Measurements from ENCODE around the gene IL16.
A peak's percentile ranks its signal among the peaks of the same experiment; 100 is the strongest.

Gene IL16

GRCh38 chr15:81273855-81274254, 77.2 kb downstream of the IL16 start:
- DNase-seq = no peak

- DNase-seq = no peak
Measured at GRCh38 chr15:81274255-81274654, 77.6 kb downstream of the IL16 start.

- peak in 43 of 51 donors; percentile 4 to 82 (median 45) for DNase-seq
Measured at GRCh38 chr15:81274931-81275707, 78.4 kb downstream of the IL16 start.

GRCh38 chr15:81275711-81276392, 79.2 kb downstream of the IL16 start:
- no peak for DNase-seq

GRCh38 chr15:81276967-81277366, 80.3 kb downstream of the IL16 start:
- no peak for DNase-seq

- no peak for DNase-seq
Measured at GRCh38 chr15:81277851-81278250, 81.2 kb downstream of the IL16 start.

GRCh38 chr15:81278306-81279029, 81.8 kb downstream of the IL16 start:
- no peak for DNase-seq

GRCh38 chr15:81279621-81280485, 83.2 kb downstream of the IL16 start:
- no peak for DNase-seq

- DNase-seq = no peak
Measured at GRCh38 chr15:81280696-81281455, 84.2 kb downstream of the IL16 start.

- DNase-seq = no peak
Measured at GRCh38 chr15:81281456-81281735, 84.7 kb downstream of the IL16 start.

- DNase-seq = no peak
Measured at GRCh38 chr15:81281766-81282605, 85.3 kb downstream of the IL16 start.

GRCh38 chr15:81282606-81282895, 85.9 kb downstream of the IL16 start:
- DNase-seq = no peak

- DNase-seq = no peak
Measured at GRCh38 chr15:81282911-81283310, 86.2 kb downstream of the IL16 start.

GRCh38 chr15:81284256-81285031, 87.8 kb downstream of the IL16 start:
- no peak for DNase-seq

GRCh38 chr15:81285461-81285860, 88.8 kb downstream of the IL16 start:
- DNase-seq = no peak

GRCh38 chr15:81286621-81287121, 90.0 kb downstream of the IL16 start:
- DNase-seq = no peak

- DNase-seq = no peak
Measured at GRCh38 chr15:81288040-81288439, 91.4 kb downstream of the IL16 start.

- no peak for DNase-seq
Measured at GRCh38 chr15:81288616-81289015, 91.9 kb downstream of the IL16 start.

- DNase-seq = no peak
Measured at GRCh38 chr15:81289910-81290309, 93.2 kb downstream of the IL16 start.

Data from hypothalamus (tissue), 51 donors.